Heart right ventricle (tissue), 16 donors: ENCODE results near the gene FIS1. TPM values are rescaled to one million over a fixed set of nuclear protein-coding genes. Genes with fewer than 3 reads are reported as not detected.

ENCODE experiments used
- ATAC-seq, 8 donors: fragments of 200-7000 bp; cut with Tn5 transposase; one replicate each; pipeline ENCODE4 v1.9.1; 2020; ENCODE audit warnings: mild to moderate bottlenecking in 8 of 8, moderate library complexity in 8 of 8, moderate number of reproducible peaks in 1 of 8
- DNase-seq, 2 donors: peaks; one replicate each; pipeline ENCODE4 v3.0.0-alpha.2; 2020
- H3K27ac ChIP-seq, 10 donors: fragments of 200-600 bp; sonication (generic) in 2 of 10; one replicate each; pipeline versions ENCODE4 v1.5.0 to v1.8.0; 2020 to 2022; ENCODE audit warnings: mild to moderate bottlenecking in 3 of 10
- H3K27me3 ChIP-seq, 7 donors: fragments of 200-600 bp; one replicate each; pipeline ENCODE4 v1.8.0; 2021 to 2022; ENCODE audit warnings: mild to moderate bottlenecking in 2 of 7
- H3K36me3 ChIP-seq, 9 donors: fragments of 200-600 bp; sonication (generic) in 1 of 9; one replicate each; pipeline versions ENCODE4 v1.5.0 to v1.8.0; 2020 to 2022; ENCODE audit warnings: mild to moderate bottlenecking in 2 of 9
- H3K4me1 ChIP-seq, 9 donors: fragments of 200-600 bp; sonication (generic) in 1 of 9; one replicate each; pipeline versions ENCODE4 v1.5.0 to v1.8.0; 2020 to 2022; ENCODE audit warnings: mild to moderate bottlenecking in 4 of 9
- H3K4me3 ChIP-seq, 10 donors: fragments of 200-600 bp; sonication (generic) in 2 of 10; one replicate each; pipeline versions ENCODE4 v1.5.0 to v1.8.0; 2020 to 2022; ENCODE audit warnings: mild to moderate bottlenecking in 7 of 10, moderate library complexity in 2 of 10
- H3K9me3 ChIP-seq, 11 donors: fragments of 200-600 bp in 10 of 11; sonication (generic) in 2 of 11; one replicate each; pipeline versions ENCODE4 v1.5.0 to v1.8.0; 2013 to 2022; ENCODE audit warnings: mild to moderate bottlenecking in 2 of 11, control low read depth in 1 of 11, moderate library complexity in 1 of 11
- CTCF ChIP-seq, 9 donors: fragments of 200-600 bp; sonication (generic) in 2 of 9; IDR thresholded peaks; one replicate each; pipeline versions ENCODE4 v1.5.0 to v1.8.0; 2021 to 2022; ENCODE audit warnings: antibody characterized with exemption in 9 of 9, mild to moderate bottlenecking in 5 of 9, moderate library complexity in 1 of 9
- WGBS, 2 donors: extraction: QIAGEN DNeasy Blood & Tissue Kit; methylation state at CpG; one replicate each; pipeline ENCODE4 v1.1.7; 2013; ENCODE audit warnings: inconsistent platforms in 1 of 2; 5-methylcytosine and 5-hydroxymethylcytosine counted together
- intact Hi-C, 10 donors: fragments of 100-400 bp; cut with DNase I; formaldehyde crosslinking; loops; one replicate each; pipeline versions ENCODE4 v1.11.1 to v1.14.2; 2022
- polyA plus RNA-seq, 2 donors: library from polyadenylated mRNA; stranded (reverse); fragments of 200-250 nt; gene quantifications; one replicate each; pipeline ENCODE4 v1.2.3, GENCODE V29; 2013
- total RNA-seq, 10 donors: library from RNA; stranded (reverse); fragmentation: NEBNext Ultra II Directional in 3 of 10; extraction: Animal tissue kit (Norgen Biotek cat#: 25700) in 3 of 10; gene quantifications; one replicate each; pipeline versions ENCODE4 v1.2.1 to v1.2.4, GENCODE V29; 2021 to 2023
- donor health status: Arrhythmogenic right ventricular cardiomyopathy.
- donor health status: ischemic (EF 13 %, LVEDD 7.1; RV severe dilation, severe dysfunction).
- donor health status: healthy with polysubstance abuse.
- donor health status: DM: no; HTN: yes; CAD: no.
- donor health status: DM: no; HTN: no; CAD: no.
- donor health status: ischemic (EF 25% LVEDD 6.9; RV normal size, moderate dysfunction).
- donor health status: ischemic (EF 25% LVEDD 5.7; RV mildly dilated, moderate dysfunction).
- donor health status: healthy.
- donor health status: DM: yes; HTN: yes; CAD: no.
- donor health status: Ischemic cardiomyopathy.
- donor health status: ischemic (EF 35%, LVEDD 5.7; RV mildly dilated, moderate dysfunction).
- donor health status: nonischemic (EF 11% LVEDD 7.7; RV severe dilation, severe dysfunction).
- donor health status: DM: yes; HTN: yes; CAD: no.
- donor health status: PGD.
- donor health status: ischemic (EF 29% LVEDD 5.4; RV normal size, mild dysfunction).
- donor health status: nonischemic (EF 23%, LVEDD 6.1; RV moderate dilation, normal function).

Gene FIS1
- total and polyA plus RNA-seq, 12 donors = 147 to 439 (median 292) TPM

- peaks cover 17 to 61% (median 49%) of the 10 kb centered on the region in 9 donors for H3K4me1 ChIP-seq
- ATAC-seq (no peak), DNase-seq (no peak)
- H3K9me3 ChIP-seq = no peaks in the 10 kb centered on the region
- TF ChIP-seq CTCF (IDR thresholded peaks at IDR 0.05) = no peak
- intact Hi-C loops = no loop called here
- H3K27ac ChIP-seq = no peak overlapping the region
- no peak overlapping the region for H3K4me3 ChIP-seq
- H3K36me3 ChIP-seq = peaks cover 0 to 51% (median 11%) of the 10 kb centered on the region in 9 donors
- H3K27me3 ChIP-seq = no peaks in the 10 kb centered on the region
- 84 to 87% methylated on average over 9 of the region's 9 CpGs for WGBS, 2 donors
Observed at GRCh38 chr7:101235522-101235921, 9.4 kb downstream of the FIS1 start.

- H3K9me3 ChIP-seq = no peaks in the 10 kb centered on the region
- 75 to 77% methylated on average over 11 of the region's 11 CpGs for WGBS, 2 donors
- H3K4me1 ChIP-seq = peaks cover 17 to 59% (median 46%) of the 10 kb centered on the region in 9 donors
- ATAC-seq (no peak), DNase-seq (no peak)
- intact Hi-C loops = no loop called here
- H3K36me3 ChIP-seq = peaks cover 0 to 46% (median 8%) of the 10 kb centered on the region in 9 donors
- H3K4me3 ChIP-seq = no peak overlapping the region
- peak in 8 of 9 donors; percentile 5 to 45 (median 32) for TF ChIP-seq CTCF (IDR thresholded peaks at IDR 0.05)
- H3K27ac ChIP-seq = no peak overlapping the region
- H3K27me3 ChIP-seq = no peaks in the 10 kb centered on the region
Observed at GRCh38 chr7:101235050-101235449, 9.8 kb downstream of the FIS1 start.

GRCh38 chr7:101234636-101235035, 10.2 kb downstream of the FIS1 start:
- WGBS, 2 donors = 85 to 91% methylated on average over 5 of the region's 5 CpGs

GRCh38 chr7:101233907-101234547, 10.9 kb downstream of the FIS1 start:
- H3K4me1 ChIP-seq = peaks cover 16 to 49% (median 36%) of the 10 kb centered on the region in 9 donors
- H3K27ac ChIP-seq = no peak overlapping the region
- no peaks in the 10 kb centered on the region for H3K27me3 ChIP-seq
- WGBS, 2 donors = 88 to 90% methylated on average over 21 of the region's 21 CpGs
- ATAC-seq (no peak), DNase-seq (no peak)
- H3K4me3 ChIP-seq = no peak overlapping the region
- H3K36me3 ChIP-seq = peaks cover 0 to 43% (median 0%) of the 10 kb centered on the region in 9 donors
- intact Hi-C loops = no loop called here
- H3K9me3 ChIP-seq = no peaks in the 10 kb centered on the region
- no peak for TF ChIP-seq CTCF (IDR thresholded peaks at IDR 0.05)

More at GRCh38 chr7:101234636-101235035, 10.2 kb downstream of the FIS1 start:
- Histone ChIP-seq H3K4me1 (peaks cover 17 to 55% (median 42%) of the 10 kb centered on the region in 9 donors), H3K27ac (no peak overlapping the region), H3K27me3 (no peaks in the 10 kb centered on the region), H3K9me3 (no peaks in the 10 kb centered on the region), H3K4me3 (no peak overlapping the region), H3K36me3 (peaks cover 0 to 43% (median 4%) of the 10 kb centered on the region in 9 donors)
- no peak for TF ChIP-seq CTCF (IDR thresholded peaks at IDR 0.05)
- ATAC-seq = no peak
- intact Hi-C loops = no loop called here
- DNase-seq = no peak
